T-cell (primary cell): Measurements from ENCODE around the gene PGM2. TPM values are rescaled to one million over a fixed set of nuclear protein-coding genes. Genes with fewer than 3 reads are reported as not detected.

ENCODE experiments used
- ATAC-seq, 4 experiments: fragments of 200-7000 bp in 3 of 4; fragments of 150-1000 bp in 1 of 4; cut with Tn5 transposase; replicated peaks in 1 of 4; 1 replicate in 3 of 4; 2 replicates in 1 of 4; pipeline ENCODE4 v1.10.0; 2021; ENCODE audit warnings: moderate library complexity in 3 of 4, mild to moderate bottlenecking in 2 of 4, moderate number of reproducible peaks in 1 of 4
- CTCF ChIA-PET, 2 donors: fragments of 300-600 bp; sonication (Branson Sonifier 250); formaldehyde crosslinking; loops; one replicate each; lab custom pipeline; 2022; ENCODE audit warnings: antibody characterized with exemption in 2 of 2; lab: Charles Lee
- POLR2A ChIA-PET, 2 donors: fragments of 300-600 bp; sonication (Branson Sonifier 250); formaldehyde crosslinking; loops; one replicate each; lab custom pipeline; 2022; ENCODE audit warnings: antibody characterized with exemption in 2 of 2; lab: Charles Lee
- DNase-seq, 35 experiments: peaks; one replicate each; pipeline versions ENCODE4 v3.0.0 to v3.0.0-alpha.2; 2013 to 2023
- H3K27ac ChIP-seq: one replicate; pipeline ENCODE4 v1.5.1; 2013; ENCODE audit warnings: low read length
- H3K27me3 ChIP-seq, 2 experiments: replicated peaks in 1 of 2; 1 replicate in 1 of 2; 2 replicates in 1 of 2; pipeline versions ENCODE4 v1.6.1 to v1.7.0; 2013; ENCODE audit warnings: low read length in 1 of 2, mixed read lengths in 1 of 2; ENCODE audit not compliant: control insufficient read depth in 2 of 2, insufficient read depth in 2 of 2; ENCODE audit errors: extremely low read depth in 1 of 2
- H3K36me3 ChIP-seq, 2 donors: 1 replicate in 1 of 2; 2 replicates in 1 of 2; pipeline versions ENCODE4 v1.6.1 to v1.7.0; 2013; ENCODE audit warnings: low read length in 1 of 2; ENCODE audit not compliant: control insufficient read depth in 2 of 2, insufficient read depth in 1 of 2; ENCODE audit errors: extremely low read depth in 1 of 2
- H3K4me1 ChIP-seq, 2 experiments: 1 replicate in 1 of 2; 2 replicates in 1 of 2; pipeline versions ENCODE4 v1.6.1 to v1.7.0; 2013; ENCODE audit warnings: low read length in 2 of 2, mixed read lengths in 1 of 2; ENCODE audit not compliant: insufficient read depth in 2 of 2, control insufficient read depth in 1 of 2; ENCODE audit errors: extremely low read depth in 1 of 2
- H3K4me3 ChIP-seq, 2 donors: 1 replicate in 1 of 2; 2 replicates in 1 of 2; pipeline versions ENCODE4 v1.5.1 to v1.7.0; 2013; ENCODE audit warnings: mild to moderate bottlenecking in 2 of 2, low read length in 1 of 2, moderate library complexity in 1 of 2; ENCODE audit not compliant: control insufficient read depth in 1 of 2; ENCODE audit errors: extremely low read depth in 1 of 2
- H3K9me3 ChIP-seq: 2 replicates; pipeline ENCODE4 v1.7.0; 2013
- H3K27ac Mint-ChIP-seq, 2 donors: one replicate each; pipeline ENCODE4 v1.8.0; 2020 to 2021; ENCODE audit warnings: mild to moderate bottlenecking in 2 of 2, mixed read lengths in 2 of 2
- H3K27me3 Mint-ChIP-seq, 2 donors: one replicate each; pipeline ENCODE4 v1.8.0; 2021 to 2022; ENCODE audit warnings: mixed read lengths in 2 of 2
- H3K36me3 Mint-ChIP-seq: one replicate; pipeline ENCODE4 v1.8.0; 2021; ENCODE audit warnings: mixed read lengths
- H3K4me1 Mint-ChIP-seq, 3 donors: one replicate each; pipeline ENCODE4 v1.8.0; 2020 to 2022; ENCODE audit warnings: mixed read lengths in 3 of 3, mild to moderate bottlenecking in 1 of 3
- H3K4me3 Mint-ChIP-seq, 3 donors: one replicate each; pipeline ENCODE4 v1.8.0; 2020 to 2022; ENCODE audit warnings: mild to moderate bottlenecking in 3 of 3, mixed read lengths in 3 of 3, moderate library complexity in 3 of 3
- H3K9me3 Mint-ChIP-seq, 3 donors: one replicate each; pipeline ENCODE4 v1.8.0; 2020 to 2022; ENCODE audit warnings: mixed read lengths in 3 of 3
- WGBS: methylation state at CpG from one replicate; pipeline ENCODE4 v1.1.5; 2013; ENCODE audit warnings: missing lambda C conversion rate; ENCODE audit not compliant: insufficient coverage; 5-methylcytosine and 5-hydroxymethylcytosine counted together
- total RNA-seq, 35 experiments: library from RNA in 6 of 35; stranded (reverse) in 6 of 35; fragments of 120-200 nt in 1 of 35; gene quantifications; one replicate each; pipeline versions ENCODE4 v1.2.1 to v1.2.4 and lab custom pipeline; 2013 to 2026

PGM2 gene
- total RNA-seq, 5 donors from 2014 or later (not counting 1 experiment from before 2014, with no cell fraction given): 13.8 to 18.2 (median 16.6) TPM

DNA sequence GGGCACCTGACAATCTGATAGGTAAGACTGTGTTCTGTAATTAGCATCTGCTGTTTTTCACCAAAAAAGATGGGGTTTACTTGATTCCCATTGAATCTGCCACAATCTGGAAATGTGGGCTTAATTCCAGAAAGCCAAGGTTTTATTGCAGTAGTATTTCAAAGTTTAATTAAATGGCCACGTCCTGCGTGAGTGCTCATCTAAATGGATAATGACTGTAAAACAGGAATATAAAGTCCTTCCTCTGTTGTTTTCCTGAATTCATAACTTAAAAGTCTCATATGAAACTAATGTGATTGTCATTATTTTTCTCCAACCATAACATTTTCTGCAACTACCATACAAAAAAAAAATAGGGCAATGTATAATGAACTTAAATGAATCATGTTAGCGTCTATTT is 2.4 kb downstream of the PGM2 start:
- Histone ChIP-seq H3K27ac (no peak overlapping the region), H3K36me3 (peaks cover 4 to 30% of the 10 kb centered on the region in 2 donors), H3K4me1 (peaks cover 11 to 16% of the 10 kb centered on the region in 2 experiments), H3K4me3 (no peak overlapping the region), H3K27me3 (no peaks in the 10 kb centered on the region), H3K9me3 (no peaks in the 10 kb centered on the region)
- no peak overlapping the region for H3K27ac Mint-ChIP-seq
- no peaks in the 10 kb centered on the region for H3K9me3 Mint-ChIP-seq
- H3K27me3 Mint-ChIP-seq: no peaks in the 10 kb centered on the region
- CTCF ChIA-PET: no interaction called here
- POLR2A ChIA-PET: no interaction called here
- no CpG with 5 or more reads among the region's 3 CpGs for WGBS
- H3K4me3 Mint-ChIP-seq: peak overlapping the region; percentile 35 to 95 (median 73)
- DNase-seq (no peak), ATAC-seq (no peak)
- H3K36me3 Mint-ChIP-seq: peaks cover 29% of the 10 kb centered on the region
- H3K4me1 Mint-ChIP-seq: peaks cover 38 to 50% (median 43%) of the 10 kb centered on the region in 3 donors

DNA sequence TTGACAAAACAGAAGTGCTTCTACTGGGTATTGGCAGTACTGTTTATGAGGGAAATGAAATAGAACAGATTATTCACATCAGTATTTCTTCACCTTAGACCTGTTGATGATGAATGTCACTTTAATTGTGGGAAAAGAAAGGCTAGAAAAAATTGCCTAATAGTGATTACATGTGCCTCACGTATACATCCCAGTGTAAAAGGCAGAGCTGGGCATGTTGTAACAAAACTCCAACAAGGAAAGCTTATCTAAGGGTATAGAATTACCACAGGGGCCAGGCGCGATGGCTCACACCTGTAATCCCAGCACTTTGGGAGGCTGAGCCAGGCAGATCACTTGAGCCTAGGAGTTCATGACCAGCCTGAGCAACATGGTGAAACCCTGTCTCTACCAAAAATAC is 4.2 kb downstream of the PGM2 start:
- CTCF ChIA-PET: interaction anchor here in 1 of 2 donors (0.5 to 0.6 kb wide), 2 partner anchors 40 to 488 kb away, joined by 3 to 5 read pairs; no protein-coding TSS in a partner anchor
- H3K4me1 ChIP-seq: peaks cover 9 to 13% of the 10 kb centered on the region in 2 experiments
- no peaks in the 10 kb centered on the region for H3K9me3 ChIP-seq
- DNase-seq: no peak
- Mint-ChIP-seq H3K36me3 (peaks cover 38% of the 10 kb centered on the region), H3K4me1 (peaks cover 36 to 43% (median 41%) of the 10 kb centered on the region in 3 donors), H3K27ac (no peak overlapping the region), H3K9me3 (no peaks in the 10 kb centered on the region), H3K27me3 (no peaks in the 10 kb centered on the region), H3K4me3 (no peak overlapping the region)
- H3K27ac ChIP-seq: no peak overlapping the region
- H3K27me3 ChIP-seq: no peaks in the 10 kb centered on the region
- no peak for ATAC-seq
- H3K36me3 ChIP-seq: peaks cover 9 to 36% of the 10 kb centered on the region in 2 donors
- WGBS: 100% methylated on average over 2 of the region's 3 CpGs
- no peak overlapping the region for H3K4me3 ChIP-seq
- POLR2A ChIA-PET: interaction anchor here in 1 of 2 donors (0.6 kb wide), 1 partner anchor 34 kb away, joined by 8 read pairs; no protein-coding TSS in a partner anchor

GRCh38 chr4:37835031-37835430 is 8.5 kb downstream of the PGM2 start:
- H3K36me3 ChIP-seq: peaks cover 9 to 61% of the 10 kb centered on the region in 2 donors
- POLR2A ChIA-PET: no interaction called here

DNA sequence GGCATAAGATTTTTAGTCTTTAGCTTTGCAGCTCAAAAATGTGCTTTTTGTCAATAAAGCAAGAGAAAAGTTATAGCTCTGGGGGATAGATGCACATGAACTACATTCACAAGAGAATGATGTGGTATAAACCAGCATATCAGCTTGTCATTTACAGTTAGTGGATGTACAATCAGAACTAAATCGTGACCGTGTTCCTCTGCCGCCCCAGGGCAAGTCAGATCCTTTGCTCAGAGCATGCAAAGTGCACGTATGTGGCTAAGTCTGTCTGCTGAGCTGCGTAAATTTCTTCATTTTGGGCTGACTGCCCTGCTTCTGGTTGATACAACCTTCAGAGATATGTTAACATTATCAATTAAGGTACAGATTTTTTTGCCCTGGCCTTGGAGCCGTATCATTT is 9.3 kb downstream of the PGM2 start:
- Histone ChIP-seq H3K27me3 (no peaks in the 10 kb centered on the region), H3K27ac (no peak overlapping the region), H3K36me3 (peaks cover 7 to 58% of the 10 kb centered on the region in 2 donors), H3K4me1 (peaks cover 12 to 13% of the 10 kb centered on the region in 2 experiments), H3K9me3 (no peaks in the 10 kb centered on the region), H3K4me3 (no peak overlapping the region)
- Mint-ChIP-seq H3K27me3 (no peaks in the 10 kb centered on the region), H3K9me3 (no peaks in the 10 kb centered on the region), H3K4me1 (peaks cover 30 to 39% (median 31%) of the 10 kb centered on the region in 3 donors), H3K4me3 (no peak overlapping the region), H3K27ac (no peak overlapping the region), H3K36me3 (peaks cover 57% of the 10 kb centered on the region)
- CTCF ChIA-PET: no interaction called here
- POLR2A ChIA-PET: no interaction called here
- no peak for ATAC-seq
- no peak for DNase-seq
- 84% methylated on average over 6 of the region's 6 CpGs for WGBS

More at GRCh38 chr4:37835031-37835430, 8.5 kb downstream of the PGM2 start:
- Mint-ChIP-seq H3K4me1 (peaks cover 30 to 39% (median 31%) of the 10 kb centered on the region in 3 donors), H3K4me3 (no peak overlapping the region), H3K9me3 (no peaks in the 10 kb centered on the region), H3K27me3 (no peaks in the 10 kb centered on the region), H3K27ac (no peak overlapping the region), H3K36me3 (peaks cover 57% of the 10 kb centered on the region)
- no peak for ATAC-seq
- Histone ChIP-seq H3K4me1 (peaks cover 12 to 13% of the 10 kb centered on the region in 2 experiments), H3K4me3 (no peak overlapping the region), H3K9me3 (no peaks in the 10 kb centered on the region), H3K27ac (no peak overlapping the region), H3K27me3 (no peaks in the 10 kb centered on the region)
- CTCF ChIA-PET: no interaction called here
- 67% methylated on average over 1 of the region's 5 CpGs for WGBS
- DNase-seq: no peak

DNA sequence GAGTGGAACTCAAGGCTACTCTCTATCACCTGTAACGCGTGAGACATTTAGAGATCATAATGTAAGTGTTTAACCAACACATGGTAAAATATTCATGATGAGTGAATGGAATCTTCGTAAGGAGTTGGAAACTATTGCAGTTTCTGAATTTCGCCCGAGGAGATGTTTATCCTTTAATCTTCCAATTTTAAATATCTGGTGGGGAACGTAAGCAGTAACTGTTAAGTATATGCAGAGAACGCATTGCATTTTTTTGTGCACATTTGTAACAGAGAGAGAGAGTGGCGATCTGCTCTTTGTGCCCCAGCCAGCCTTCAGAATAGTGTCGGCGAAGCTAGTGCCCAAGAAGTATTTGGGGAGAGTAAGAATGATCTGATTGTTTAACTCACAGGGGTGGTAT is 9.8 kb downstream of the PGM2 start:
- Mint-ChIP-seq H3K36me3 (peaks cover 55% of the 10 kb centered on the region), H3K27ac (no peak overlapping the region), H3K9me3 (no peaks in the 10 kb centered on the region), H3K4me3 (no peak overlapping the region), H3K4me1 (peaks cover 29 to 37% (median 31%) of the 10 kb centered on the region in 3 donors), H3K27me3 (no peaks in the 10 kb centered on the region)
- DNase-seq: no peak
- no peak for ATAC-seq
- CTCF ChIA-PET: no interaction called here
- no peak overlapping the region for H3K4me3 ChIP-seq
- no peaks in the 10 kb centered on the region for H3K27me3 ChIP-seq
- H3K9me3 ChIP-seq: no peaks in the 10 kb centered on the region
- peaks cover 12 to 13% of the 10 kb centered on the region in 2 experiments for H3K4me1 ChIP-seq
- POLR2A ChIA-PET: no interaction called here
- 92% methylated on average over 5 of the region's 10 CpGs for WGBS
- H3K27ac ChIP-seq: no peak overlapping the region
- H3K36me3 ChIP-seq: peaks cover 6 to 58% of the 10 kb centered on the region in 2 donors

- H3K36me3 ChIP-seq: peaks cover 6 to 58% of the 10 kb centered on the region in 2 donors
- no peaks in the 10 kb centered on the region for H3K27me3 ChIP-seq
- Mint-ChIP-seq H3K27me3 (no peaks in the 10 kb centered on the region), H3K4me1 (peaks cover 26 to 32% (median 27%) of the 10 kb centered on the region in 3 donors), H3K9me3 (no peaks in the 10 kb centered on the region), H3K36me3 (peaks cover 56% of the 10 kb centered on the region), H3K4me3 (peak overlapping the region in 1 of 3 donors; percentile 29), H3K27ac (peak overlapping the region; percentile 50 to 53)
- no peaks in the 10 kb centered on the region for H3K9me3 ChIP-seq
- no peak overlapping the region for H3K27ac ChIP-seq
- DNase-seq (no peak), ATAC-seq (peak in 2 of 4 experiments; percentile 29 to 38)
- 100% methylated on average over 1 of the region's 4 CpGs for WGBS
- POLR2A ChIA-PET: interaction anchor here in 1 of 2 donors (1.0 kb wide), 1 partner anchor 9 kb away, joined by 3 read pairs; no protein-coding TSS in a partner anchor
- H3K4me1 ChIP-seq: peaks cover 12 to 13% of the 10 kb centered on the region in 2 experiments
- CTCF ChIA-PET: no interaction called here
- H3K4me3 ChIP-seq: no peak overlapping the region
These were observed 10.5 kb downstream of the PGM2 start for GRCh38 chr4:37836838-37837440.
